Right lobe of liver (tissue), 4 donors: ENCODE measurements around the gene ARL15.

Experiments used
- POLR2A ChIP-seq: fragments of 450-650 bp; IDR thresholded peaks from one replicate; pipeline ENCODE4 v1.6.1; 2017; ENCODE audit warnings: antibody characterized with exemption, mild to moderate bottlenecking
- TF ChIP-seq, protein P1 (sequence below), 4 donors: fragments of 200-600 bp in 3 of 4; fragments of 450-650 bp in 1 of 4; IDR thresholded peaks; one replicate each; pipeline versions ENCODE4 v1.5.1 to v1.8.0; 2016 to 2022; ENCODE audit warnings: antibody characterized with exemption in 4 of 4, mild to moderate bottlenecking in 2 of 4
- donor health status: DM: no; HTN: no; CAD: no.
- donor health status: DM: no; HTN: no; CAD: no.
- donor health status: DM: no; HTN: yes; CAD: no.

DNA sequence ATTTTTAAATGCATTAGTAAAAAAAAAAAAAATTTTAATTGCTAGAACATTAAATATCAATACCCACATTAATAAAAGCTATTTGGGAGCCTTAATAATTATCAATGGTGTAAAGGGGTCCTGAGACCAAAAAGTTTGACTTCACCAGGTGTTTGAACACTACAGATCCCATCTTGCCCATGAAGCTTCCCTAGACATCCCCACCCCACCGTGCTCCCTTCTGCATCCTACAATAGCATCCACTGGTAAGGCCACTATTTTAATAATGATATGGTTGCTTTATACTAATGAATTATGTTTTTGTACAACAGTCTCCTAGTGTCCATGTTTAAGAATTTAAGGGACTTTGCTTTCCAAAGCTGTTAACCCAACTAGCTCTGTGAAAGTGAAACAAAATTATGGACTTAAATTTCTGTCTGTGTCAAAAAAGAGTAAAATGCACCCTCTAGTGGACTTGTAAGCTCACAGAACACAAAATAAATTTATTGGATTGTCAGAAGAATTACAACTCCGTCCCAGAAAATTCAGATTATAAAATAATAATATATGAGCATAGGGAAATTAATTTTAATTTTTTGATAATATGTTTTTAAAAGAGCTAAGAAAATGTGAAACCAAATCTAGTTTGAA is 76.0 kb downstream of the ARL15 start:
- TF ChIP-seq, protein P1, sequence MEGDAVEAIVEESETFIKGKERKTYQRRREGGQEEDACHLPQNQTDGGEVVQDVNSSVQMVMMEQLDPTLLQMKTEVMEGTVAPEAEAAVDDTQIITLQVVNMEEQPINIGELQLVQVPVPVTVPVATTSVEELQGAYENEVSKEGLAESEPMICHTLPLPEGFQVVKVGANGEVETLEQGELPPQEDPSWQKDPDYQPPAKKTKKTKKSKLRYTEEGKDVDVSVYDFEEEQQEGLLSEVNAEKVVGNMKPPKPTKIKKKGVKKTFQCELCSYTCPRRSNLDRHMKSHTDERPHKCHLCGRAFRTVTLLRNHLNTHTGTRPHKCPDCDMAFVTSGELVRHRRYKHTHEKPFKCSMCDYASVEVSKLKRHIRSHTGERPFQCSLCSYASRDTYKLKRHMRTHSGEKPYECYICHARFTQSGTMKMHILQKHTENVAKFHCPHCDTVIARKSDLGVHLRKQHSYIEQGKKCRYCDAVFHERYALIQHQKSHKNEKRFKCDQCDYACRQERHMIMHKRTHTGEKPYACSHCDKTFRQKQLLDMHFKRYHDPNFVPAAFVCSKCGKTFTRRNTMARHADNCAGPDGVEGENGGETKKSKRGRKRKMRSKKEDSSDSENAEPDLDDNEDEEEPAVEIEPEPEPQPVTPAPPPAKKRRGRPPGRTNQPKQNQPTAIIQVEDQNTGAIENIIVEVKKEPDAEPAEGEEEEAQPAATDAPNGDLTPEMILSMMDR (IDR thresholded peaks at IDR 0.05) = peak; percentile 54 to 69 (median 61)
- TF ChIP-seq POLR2A = no peak
